HAP-1 (cell line): ENCODE results near the gene NCK2.
"Not testable (repeated sequence)": the region's sequence is repeated elsewhere in the genome, so short reads cannot be mapped to it uniquely, and the experiment has no call there.

Experiments
- DNase-seq, 2 experiments: peaks; one replicate each; pipeline ENCODE4 v3.0.0-alpha.2; 2016 to 2020; ENCODE audit warnings: low spot score in 2 of 2
- H3K27me3 ChIP-seq: fragments of 250-450 bp; sonication (Bioruptor Pico); 2 replicates; pipeline ENCODE4 v1.5.1; 2020; ENCODE audit warnings: low read depth, mild to moderate bottlenecking, moderate library complexity
- H3K36me3 ChIP-seq: fragments of 250-450 bp; sonication (Bioruptor Pico); replicated peaks from 2 replicates; pipeline ENCODE4 v1.5.1; 2020; ENCODE audit warnings: mild to moderate bottlenecking
- H3K4me1 ChIP-seq: fragments of 250-450 bp; sonication (Bioruptor Pico); 2 replicates; pipeline ENCODE4 v1.5.1; 2020; ENCODE audit warnings: mild to moderate bottlenecking
- H3K4me3 ChIP-seq: fragments of 250-450 bp; sonication (Bioruptor Pico); 2 replicates; pipeline ENCODE4 v1.5.1; 2020; ENCODE audit warnings: mild to moderate bottlenecking, moderate library complexity
- H3K9me3 ChIP-seq: fragments of 250-450 bp; sonication (Bioruptor Pico); 2 replicates; pipeline ENCODE4 v1.5.1; 2020; ENCODE audit warnings: mild to moderate bottlenecking, moderate library complexity
- in situ Hi-C: fragments of 300-500 bp; cut with MboI; formaldehyde crosslinking; loops from 3 replicates; pipeline ENCODE4 v1.14.3; 2020; ENCODE audit warnings: low sequenced_read_pairs, inconsistent platforms, mixed read lengths

NCK2 gene

GRCh38 chr2:105768961-105769452 lies 24.3 kb downstream of the NCK2 start:
- no peaks in the 10 kb centered on the region; the same call in 1 of the 2 replicates for H3K36me3 ChIP-seq
- no peaks in the 10 kb centered on the region for H3K9me3 ChIP-seq
- H3K27me3 ChIP-seq, result no peaks in the 10 kb centered on the region
- no peaks in the 10 kb centered on the region for H3K4me1 ChIP-seq
- H3K4me3 ChIP-seq, result no peak overlapping the region
- no peak for DNase-seq
- in situ Hi-C loops, result no loop called here

- Histone ChIP-seq H3K36me3 (no peaks in the 10 kb centered on the region; the same call in 1 of the 2 replicates), H3K4me1 (no peaks in the 10 kb centered on the region), H3K27me3 (no peaks in the 10 kb centered on the region), H3K4me3 (no peak overlapping the region), H3K9me3 (no peaks in the 10 kb centered on the region)
- DNase-seq, result peak in 1 of 2 experiments; percentile 22
- in situ Hi-C loops, result no loop called here
These were observed 24.8 kb downstream of the NCK2 start for GRCh38 chr2:105769504-105769903.

GRCh38 chr2:105770149-105770548 lies 25.4 kb downstream of the NCK2 start:
- Histone ChIP-seq H3K4me3 (no peak overlapping the region), H3K36me3 (no peaks in the 10 kb centered on the region; the same call in 1 of the 2 replicates), H3K9me3 (no peaks in the 10 kb centered on the region), H3K4me1 (no peaks in the 10 kb centered on the region), H3K27me3 (no peaks in the 10 kb centered on the region)
- in situ Hi-C loops, result no loop called here
- no peak for DNase-seq

- H3K27me3 ChIP-seq, H3K4me1 ChIP-seq, H3K4me3 ChIP-seq, in situ Hi-C loops, H3K36me3 ChIP-seq, H3K9me3 ChIP-seq, DNase-seq: not testable (repeated sequence)
These were observed 26.6 kb downstream of the NCK2 start for GRCh38 chr2:105771291-105771690.

GRCh38 chr2:105771836-105772235 lies 27.1 kb downstream of the NCK2 start:
- Histone ChIP-seq H3K9me3 (no peaks in the 10 kb centered on the region), H3K4me1 (no peaks in the 10 kb centered on the region), H3K4me3 (no peak overlapping the region), H3K36me3 (no peaks in the 10 kb centered on the region; the same call in 1 of the 2 replicates), H3K27me3 (no peaks in the 10 kb centered on the region)
- in situ Hi-C loops, result no loop called here
- no peak for DNase-seq

GRCh38 chr2:105772362-105772761 lies 27.6 kb downstream of the NCK2 start:
- DNase-seq, result no peak
- H3K4me3 ChIP-seq, result no peak overlapping the region
- no peaks in the 10 kb centered on the region for H3K4me1 ChIP-seq
- H3K36me3 ChIP-seq, result no peaks in the 10 kb centered on the region; the same call in 1 of the 2 replicates
- in situ Hi-C loops, result no loop called here
- H3K27me3 ChIP-seq, result no peaks in the 10 kb centered on the region
- no peaks in the 10 kb centered on the region for H3K9me3 ChIP-seq

- no peaks in the 10 kb centered on the region for H3K4me1 ChIP-seq
- no peaks in the 10 kb centered on the region for H3K9me3 ChIP-seq
- no peaks in the 10 kb centered on the region for H3K27me3 ChIP-seq
- no peak for DNase-seq
- in situ Hi-C loops, result no loop called here
- no peak overlapping the region for H3K4me3 ChIP-seq
- H3K36me3 ChIP-seq, result no peaks in the 10 kb centered on the region; the same call in 1 of the 2 replicates
These were observed 28.9 kb downstream of the NCK2 start for GRCh38 chr2:105773568-105773967.

GRCh38 chr2:105774781-105775337 lies 30.1 kb downstream of the NCK2 start:
- no peaks in the 10 kb centered on the region for H3K27me3 ChIP-seq
- in situ Hi-C loops, result no loop called here

GRCh38 chr2:105775809-105776559 lies 31.3 kb downstream of the NCK2 start:
- Histone ChIP-seq H3K36me3 (no peaks in the 10 kb centered on the region; the same call in 1 of the 2 replicates), H3K27me3 (no peaks in the 10 kb centered on the region), H3K9me3 (no peaks in the 10 kb centered on the region), H3K4me1 (no peaks in the 10 kb centered on the region), H3K4me3 (no peak overlapping the region)
- in situ Hi-C loops, result no loop called here
- no peak for DNase-seq

More at GRCh38 chr2:105774781-105775337, 30.1 kb downstream of the NCK2 start:
- H3K9me3 ChIP-seq, result no peaks in the 10 kb centered on the region
- no peaks in the 10 kb centered on the region for H3K4me1 ChIP-seq
- no peak for DNase-seq
- no peak overlapping the region for H3K4me3 ChIP-seq
- no peaks in the 10 kb centered on the region; the same call in 1 of the 2 replicates for H3K36me3 ChIP-seq

- Histone ChIP-seq H3K9me3 (no peaks in the 10 kb centered on the region), H3K4me1 (no peaks in the 10 kb centered on the region), H3K27me3 (no peaks in the 10 kb centered on the region), H3K36me3 (no peaks in the 10 kb centered on the region; the same call in 1 of the 2 replicates), H3K4me3 (no peak overlapping the region)
- DNase-seq, result no peak
- in situ Hi-C loops, result no loop called here
These were observed 31.8 kb downstream of the NCK2 start for GRCh38 chr2:105776560-105776928.

GRCh38 chr2:105777031-105777482 lies 32.3 kb downstream of the NCK2 start:
- Histone ChIP-seq H3K9me3 (no peaks in the 10 kb centered on the region), H3K4me3 (no peak overlapping the region), H3K36me3 (no peaks in the 10 kb centered on the region), H3K27me3 (no peaks in the 10 kb centered on the region), H3K4me1 (no peaks in the 10 kb centered on the region)
- DNase-seq, result no peak
- in situ Hi-C loops, result no loop called here

GRCh38 chr2:105777506-105778055 lies 32.9 kb downstream of the NCK2 start:
- Histone ChIP-seq H3K9me3 (no peaks in the 10 kb centered on the region), H3K27me3 (no peaks in the 10 kb centered on the region), H3K36me3 (no peaks in the 10 kb centered on the region), H3K4me1 (no peaks in the 10 kb centered on the region), H3K4me3 (no peak overlapping the region)
- in situ Hi-C loops, result no loop called here
- DNase-seq, result no peak

- no peak for DNase-seq
- Histone ChIP-seq H3K27me3 (no peaks in the 10 kb centered on the region), H3K36me3 (no peaks in the 10 kb centered on the region), H3K4me1 (no peaks in the 10 kb centered on the region), H3K9me3 (no peaks in the 10 kb centered on the region), H3K4me3 (no peak overlapping the region)
- in situ Hi-C loops, result no loop called here
These were observed 33.4 kb downstream of the NCK2 start for GRCh38 chr2:105778080-105778607.

- no peak overlapping the region for H3K4me3 ChIP-seq
- no peaks in the 10 kb centered on the region for H3K4me1 ChIP-seq
- in situ Hi-C loops, result no loop called here
- H3K9me3 ChIP-seq, result no peaks in the 10 kb centered on the region
- no peaks in the 10 kb centered on the region for H3K36me3 ChIP-seq
- no peak for DNase-seq
- H3K27me3 ChIP-seq, result no peaks in the 10 kb centered on the region
These were observed 34.7 kb downstream of the NCK2 start for GRCh38 chr2:105779394-105779793.
